HL-60 (cell line): ENCODE data around the gene ASCC3.

ENCODE experiments used
- DNase-seq, 2 experiments: peaks; one replicate each; pipeline ENCODE4 v3.0.0-alpha.2; 2010 to 2020; ENCODE audit warnings: low read depth in 1 of 2, low spot score in 1 of 2
- H3K27ac ChIP-seq: fragments of 250-450 bp; sonication (Bioruptor Pico); replicated peaks from 2 replicates; pipeline ENCODE4 v1.5.1; 2020; ENCODE audit warnings: mild to moderate bottlenecking, moderate library complexity
- H3K27me3 ChIP-seq: fragments of 250-450 bp; sonication (Bioruptor Pico); 2 replicates; pipeline ENCODE4 v1.5.1; 2021; ENCODE audit warnings: mild to moderate bottlenecking, moderate library complexity; ENCODE audit not compliant: insufficient read depth, poor library complexity, severe bottlenecking
- H3K4me3 ChIP-seq: replicated peaks from 2 replicates; pipeline ENCODE4 v1.5.1; 2011; ENCODE audit warnings: mild to moderate bottlenecking, control low read depth, low read length; ENCODE audit not compliant: insufficient read depth
- CTCF ChIP-seq: IDR thresholded peaks from one replicate; pipeline ENCODE4 v1.5.1; 2011; ENCODE audit warnings: low read length, control low read depth, inconsistent platforms; ENCODE audit not compliant: insufficient read depth
- GABPA ChIP-seq: IDR thresholded peaks from 2 replicates; pipeline ENCODE4 v1.6.1; 2012; ENCODE audit warnings: low read depth
- POLR2AphosphoS5 ChIP-seq: IDR thresholded peaks from 2 replicates; pipeline ENCODE4 v1.6.1; 2012; ENCODE audit warnings: low read depth
- REST ChIP-seq: IDR thresholded peaks from 2 replicates; pipeline ENCODE4 v1.6.1; 2012; ENCODE audit warnings: low read depth; ENCODE audit not compliant: insufficient replicate concordance
- SPI1 ChIP-seq: IDR thresholded peaks from 2 replicates; pipeline ENCODE4 v1.6.1; 2012; ENCODE audit warnings: low read depth, mild to moderate bottlenecking, borderline replicate concordance
- long read RNA-seq: library from polyadenylated mRNA; unstranded; transcript quantifications from one replicate; pipeline ENCODE4 v2.0.0, GENCODE V29; 2020

ASCC3 gene
- long read RNA-seq, partial matches to known transcripts: 28 of 35 reads
- long read RNA-seq, other reads (novel, unspliced or antisense): 5 of 35 reads

- TF ChIP-seq SPI1 (no peak), POLR2AphosphoS5 (peak; percentile 95), REST (peak; percentile 43)
- H3K27me3 ChIP-seq: no peaks in the 10 kb centered on the region
- peak; percentile 52 to 94 for DNase-seq
- H3K4me3 ChIP-seq: peak within 1 kb of the TSS; percentile 98
- peak within 1 kb of the TSS; percentile 79 for H3K27ac ChIP-seq
Measured at GRCh38 chr6:100880853-100881706, at the start of gene ASCC3. Gene ASCC3, minus strand, starts transcription at chr6:100881329. Its CDS starts 13,332 bp downstream, at chr6:100867997.

GRCh38 chr6:100925749-100926148, 44.6 kb upstream of the ASCC3 start:
- no peak for DNase-seq
- TF ChIP-seq GABPA: no peak
- no peak for TF ChIP-seq POLR2AphosphoS5
- TF ChIP-seq CTCF: no peak
- no peak for TF ChIP-seq REST
- Histone ChIP-seq H3K27me3 (no peaks in the 10 kb centered on the region), H3K27ac (no peak overlapping the region), H3K4me3 (no peak overlapping the region)

GRCh38 chr6:100924534-100925227, 43.6 kb upstream of the ASCC3 start:
- no peak overlapping the region for H3K27ac ChIP-seq
- no peak for DNase-seq
- H3K4me3 ChIP-seq: no peak overlapping the region
- no peaks in the 10 kb centered on the region for H3K27me3 ChIP-seq
- TF ChIP-seq REST (no peak), POLR2AphosphoS5 (no peak), CTCF (no peak), SPI1 (no peak), GABPA (no peak)
